ENCODE results near the gene ZNF24. TPM values are rescaled to one million over a fixed set of nuclear protein-coding genes. Genes with fewer than 3 reads are reported as not detected.

ZNF24 gene
- total and polyA plus RNA-seq, 10 of the 15 experiments (the other 5 are each of a cell fraction or from before 2014, with no cell fraction given) = 13.6 to 41.7 (median 28.3) TPM

DNA sequence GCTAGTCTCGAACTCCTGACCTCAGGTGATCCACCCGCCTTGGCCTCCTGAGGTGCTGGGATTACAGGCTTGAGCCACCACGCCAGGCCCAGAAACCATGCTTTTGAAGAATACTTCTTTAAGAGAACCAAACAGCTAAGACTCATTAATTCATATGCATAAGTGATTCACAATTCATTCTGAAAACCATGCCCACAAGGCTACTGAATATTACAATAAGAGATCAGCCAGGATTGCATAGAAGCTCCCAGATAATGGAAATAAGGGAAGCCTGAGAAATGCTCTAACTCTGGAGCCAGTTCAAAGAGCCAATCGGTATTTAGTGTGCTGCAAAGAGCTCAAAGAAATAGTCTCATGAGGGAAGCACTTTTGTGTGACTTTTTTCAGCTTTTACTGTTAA is 30.5 kb upstream of the ZNF24 start:
- intact Hi-C loops (cut with micrococcal nuclease; ENCODE audit: unreplicated experiment) = no loop called here
- no peak for FAIRE-seq

More for the DNA sequence above, 30.5 kb upstream of the ZNF24 start:
- ATAC-seq (no peak), DNase-seq (ENCODE audit: low read depth, low spot score) (no peak)
- BruUV-seq (replicated peaks) = no TSS peak
- no peak overlapping the region for H2AFZ ChIP-seq (ENCODE audit: control insufficient read depth, low read depth, low read length)
- H3K36me3 ChIP-seq (ENCODE audit: control insufficient read depth in 2 of 2, insufficient read depth in 2 of 2, low read length in 1 of 2) = no peaks in the 10 kb centered on the region
- RAD21 ChIA-PET (ENCODE audit: unreplicated experiment) = no interaction called here
- H3K4me2 ChIP-seq (ENCODE audit: control insufficient read depth, insufficient read depth) = no peak overlapping the region
- no peaks in the 10 kb centered on the region for H4K20me1 ChIP-seq (ENCODE audit: control insufficient read depth, insufficient read depth)
- no peaks in the 10 kb centered on the region for H3K27me3 ChIP-seq (replicated peaks in 1 of 2; ENCODE audit: control insufficient read depth in 2 of 2, insufficient read depth in 2 of 2, low read length in 1 of 2)
- in situ Hi-C loops (cut with MboI) = no loop called here
- H3K9me3 ChIP-seq (replicated peaks; ENCODE audit: control insufficient read depth, insufficient read depth, low read length) = no peaks in the 10 kb centered on the region
- WGBS (ENCODE audit: insufficient coverage, insufficient replicate concordance, low lambda C conversion rate, missing lambda C conversion rate) = 71% methylated on average over 4 of the region's 4 CpGs
- CTCF ChIA-PET = interaction anchor here (0.7 to 3.5 kb wide), 4 partner anchors 10 to 143 kb away, joined by 3 to 13 read pairs (median 6); partner anchors contain the start of gene ZNF24
- H3K27ac ChIP-seq (ENCODE audit: control insufficient read depth, insufficient read depth) = no peak overlapping the region
- H3K9ac ChIP-seq (ENCODE audit: control insufficient read depth, insufficient read depth, low read length) = no peak overlapping the region
- POLR2A ChIA-PET = no interaction called here
- H3K79me2 ChIP-seq (ENCODE audit: control insufficient read depth, insufficient read depth, low read length) = no peaks in the 10 kb centered on the region
- no peak overlapping the region for H3K4me3 ChIP-seq
- H3K4me1 ChIP-seq (ENCODE audit: control insufficient read depth, insufficient read depth, low read length) = no peaks in the 10 kb centered on the region
- TF ChIP-seq SREBF2 (IDR thresholded peaks at IDR 0.05; ENCODE audit: low read length) = no peak
- TF ChIP-seq, protein P1, sequence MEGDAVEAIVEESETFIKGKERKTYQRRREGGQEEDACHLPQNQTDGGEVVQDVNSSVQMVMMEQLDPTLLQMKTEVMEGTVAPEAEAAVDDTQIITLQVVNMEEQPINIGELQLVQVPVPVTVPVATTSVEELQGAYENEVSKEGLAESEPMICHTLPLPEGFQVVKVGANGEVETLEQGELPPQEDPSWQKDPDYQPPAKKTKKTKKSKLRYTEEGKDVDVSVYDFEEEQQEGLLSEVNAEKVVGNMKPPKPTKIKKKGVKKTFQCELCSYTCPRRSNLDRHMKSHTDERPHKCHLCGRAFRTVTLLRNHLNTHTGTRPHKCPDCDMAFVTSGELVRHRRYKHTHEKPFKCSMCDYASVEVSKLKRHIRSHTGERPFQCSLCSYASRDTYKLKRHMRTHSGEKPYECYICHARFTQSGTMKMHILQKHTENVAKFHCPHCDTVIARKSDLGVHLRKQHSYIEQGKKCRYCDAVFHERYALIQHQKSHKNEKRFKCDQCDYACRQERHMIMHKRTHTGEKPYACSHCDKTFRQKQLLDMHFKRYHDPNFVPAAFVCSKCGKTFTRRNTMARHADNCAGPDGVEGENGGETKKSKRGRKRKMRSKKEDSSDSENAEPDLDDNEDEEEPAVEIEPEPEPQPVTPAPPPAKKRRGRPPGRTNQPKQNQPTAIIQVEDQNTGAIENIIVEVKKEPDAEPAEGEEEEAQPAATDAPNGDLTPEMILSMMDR (IDR thresholded peaks at IDR 0.05 in 2 of 3, conservative IDR thresholded peaks at IDR 0.05 in 1 of 3; ENCODE audit: control insufficient read depth in 2 of 3, extremely low read depth in 1 of 3, insufficient read depth in 1 of 3, low read depth in 3 of 3, low read length in 3 of 3) = no peak
- no peak for TF ChIP-seq SIX5 (IDR thresholded peaks at IDR 0.05; ENCODE audit: low read depth, low read length, severe bottlenecking)
- TF ChIP-seq HDAC2 (IDR thresholded peaks at IDR 0.05) = no peak
- TF ChIP-seq SMAD5 (IDR thresholded peaks at IDR 0.05; ENCODE audit: low read depth) = no peak
- no peak for TF ChIP-seq ZNF24 (IDR thresholded peaks at IDR 0.05)
- SMC1A ChIA-PET (ENCODE audit: uncharacterized antibody, unreplicated experiment) = interaction anchor here (1.6 to 1.8 kb wide), 3 partner anchors 8 to 12 kb away, joined by 4 to 6 read pairs (median 4); no protein-coding TSS in a partner anchor
